Heart left ventricle (tissue), 16 donors: ENCODE data around the gene SIDT2. TPM values are rescaled to one million over a fixed set of nuclear protein-coding genes. Genes with fewer than 3 reads are reported as not detected.
A peak's percentile ranks its signal among the peaks of the same experiment; 100 is the strongest.

Experiments
- ATAC-seq, 4 donors: fragments of 200-7000 bp; cut with Tn5 transposase; one replicate each; pipeline ENCODE4 v1.9.1; 2020 to 2022; ENCODE audit warnings: moderate library complexity in 4 of 4, mild to moderate bottlenecking in 3 of 4, moderate number of reproducible peaks in 1 of 4
- DNase-seq, 5 donors: peaks; one replicate each; pipeline ENCODE4 v3.0.0-alpha.2; 2020
- H3K27ac ChIP-seq, 12 donors: fragments of 200-600 bp; sonication (generic) in 4 of 12; one replicate each; pipeline versions ENCODE4 v1.5.0 to v1.8.0; 2016 to 2022; ENCODE audit warnings: mild to moderate bottlenecking in 2 of 12
- H3K27me3 ChIP-seq, 9 donors: fragments of 200-600 bp; sonication (generic) in 2 of 9; one replicate each; pipeline versions ENCODE4 v1.5.1 to v1.8.0; 2016 to 2022; ENCODE audit warnings: mild to moderate bottlenecking in 3 of 9
- H3K36me3 ChIP-seq, 9 donors: fragments of 200-600 bp; sonication (generic) in 2 of 9; one replicate each; pipeline versions ENCODE4 v1.5.0 to v1.8.0; 2018 to 2022; ENCODE audit warnings: mild to moderate bottlenecking in 2 of 9
- H3K4me1 ChIP-seq, 12 donors: fragments of 200-600 bp; sonication (generic) in 4 of 12; one replicate each; pipeline versions ENCODE4 v1.5.0 to v1.8.0; 2016 to 2022; ENCODE audit warnings: mild to moderate bottlenecking in 3 of 12
- H3K4me3 ChIP-seq, 12 donors: fragments of 200-600 bp; sonication (generic) in 4 of 12; one replicate each; pipeline versions ENCODE4 v1.5.0 to v1.8.0; 2017 to 2022; ENCODE audit warnings: mild to moderate bottlenecking in 9 of 12, moderate library complexity in 4 of 12
- H3K9me3 ChIP-seq, 12 donors: fragments of 200-600 bp; sonication (generic) in 4 of 12; one replicate each; pipeline versions ENCODE4 v1.5.0 to v1.8.0; 2016 to 2022; ENCODE audit warnings: mild to moderate bottlenecking in 1 of 12
- POLR2A ChIP-seq, 2 donors: fragments of 450-650 bp; IDR thresholded peaks; one replicate each; pipeline ENCODE4 v1.6.1; 2017; ENCODE audit warnings: antibody characterized with exemption in 2 of 2, mild to moderate bottlenecking in 2 of 2, moderate library complexity in 2 of 2
- WGBS, 4 donors: extraction: QIAGEN DNeasy Blood & Tissue Kit in 2 of 4; methylation state at CpG; one replicate each; pipeline versions ENCODE4 v1.1.5 to v1.1.7; 2013 to 2018; 5-methylcytosine and 5-hydroxymethylcytosine counted together
- intact Hi-C, 10 donors: fragments of 100-400 bp; cut with DNase I; formaldehyde crosslinking; loops; one replicate each; pipeline versions ENCODE4 v1.11.1 to v1.14.2; 2022
- polyA plus RNA-seq, 2 donors: library from polyadenylated mRNA; stranded (reverse); fragments of 200-250 nt; gene quantifications; one replicate each; pipeline ENCODE4 v1.2.3, GENCODE V29; 2013
- total RNA-seq, 9 donors: library from RNA; depleted of rRNA in 2 of 9; stranded (reverse); fragments of >200 nt in 2 of 9; fragmentation: NEBNext Ultra II Directional in 3 of 9; extraction: Animal tissue kit (Norgen Biotek cat#: 25700) in 3 of 9; gene quantifications; one replicate each; pipeline versions ENCODE4 v1.1.0 to v1.2.4, GENCODE V29; 2016 to 2023
- TF ChIP-seq, protein P1 (sequence below), 12 donors: fragments of 200-600 bp; sonication (generic) in 4 of 12; IDR thresholded peaks; one replicate each; pipeline versions ENCODE4 v1.5.0 to v1.8.0; 2018 to 2022; ENCODE audit warnings: antibody characterized with exemption in 12 of 12, mild to moderate bottlenecking in 5 of 12
- donor health status: ischemic (EF 13 %, LVEDD 7.1; RV severe dilation, severe dysfunction).
- donor health status: healthy with polysubstance abuse.
- donor health status: DM: no; HTN: yes; CAD: no.
- donor health status: DM: no; HTN: no; CAD: no.
- donor health status: ischemic (EF 25% LVEDD 6.9; RV normal size, moderate dysfunction).
- donor health status: ischemic (EF 25% LVEDD 5.7; RV mildly dilated, moderate dysfunction).
- donor health status: healthy.
- donor health status: DM: yes; HTN: yes; CAD: no.
- donor health status: ischemic (EF 35%, LVEDD 5.7; RV mildly dilated, moderate dysfunction).
- donor health status: nonischemic (EF 11% LVEDD 7.7; RV severe dilation, severe dysfunction).
- donor health status: DM: yes; HTN: yes; CAD: no.
- donor health status: PGD.
- donor health status: ischemic (EF 29% LVEDD 5.4; RV normal size, mild dysfunction).
- donor health status: nonischemic (EF 23%, LVEDD 6.1; RV moderate dilation, normal function).

The SIDT2 gene
- total and polyA plus RNA-seq, 11 donors = 13.9 to 45.5 (median 19.3) TPM

- Histone ChIP-seq H3K9me3 (no peaks in the 10 kb centered on the region), H3K4me1 (peaks cover 2 to 40% (median 26%) of the 10 kb centered on the region in 12 donors), H3K4me3 (no peak overlapping the region), H3K27ac (peak overlapping the region in 1 of 12 donors; percentile 97), H3K27me3 (no peaks in the 10 kb centered on the region), H3K36me3 (peaks cover 0 to 55% (median 46%) of the 10 kb centered on the region in 9 donors)
- DNase-seq (no peak), ATAC-seq (no peak)
- TF ChIP-seq POLR2A (IDR thresholded peaks at IDR 0.05) = no peak
- TF ChIP-seq, protein P1, sequence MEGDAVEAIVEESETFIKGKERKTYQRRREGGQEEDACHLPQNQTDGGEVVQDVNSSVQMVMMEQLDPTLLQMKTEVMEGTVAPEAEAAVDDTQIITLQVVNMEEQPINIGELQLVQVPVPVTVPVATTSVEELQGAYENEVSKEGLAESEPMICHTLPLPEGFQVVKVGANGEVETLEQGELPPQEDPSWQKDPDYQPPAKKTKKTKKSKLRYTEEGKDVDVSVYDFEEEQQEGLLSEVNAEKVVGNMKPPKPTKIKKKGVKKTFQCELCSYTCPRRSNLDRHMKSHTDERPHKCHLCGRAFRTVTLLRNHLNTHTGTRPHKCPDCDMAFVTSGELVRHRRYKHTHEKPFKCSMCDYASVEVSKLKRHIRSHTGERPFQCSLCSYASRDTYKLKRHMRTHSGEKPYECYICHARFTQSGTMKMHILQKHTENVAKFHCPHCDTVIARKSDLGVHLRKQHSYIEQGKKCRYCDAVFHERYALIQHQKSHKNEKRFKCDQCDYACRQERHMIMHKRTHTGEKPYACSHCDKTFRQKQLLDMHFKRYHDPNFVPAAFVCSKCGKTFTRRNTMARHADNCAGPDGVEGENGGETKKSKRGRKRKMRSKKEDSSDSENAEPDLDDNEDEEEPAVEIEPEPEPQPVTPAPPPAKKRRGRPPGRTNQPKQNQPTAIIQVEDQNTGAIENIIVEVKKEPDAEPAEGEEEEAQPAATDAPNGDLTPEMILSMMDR (IDR thresholded peaks at IDR 0.05) = no peak
- 88 to 95% (median 93%) methylated on average over 12 of the region's 12 CpGs for WGBS, 4 donors
- intact Hi-C loops = loop anchor here in 9 of 10 donors (5.0 to 10.0 kb wide), 11 partner anchors 47 to 497 kb away; partner anchors contain the start of genes APOA5 (in 4 of the 9) and ZPR1 (in 1 of the 9)
Observed at GRCh38 chr11:117229411-117229810, 50.9 kb downstream of the SIDT2 start.

DNA sequence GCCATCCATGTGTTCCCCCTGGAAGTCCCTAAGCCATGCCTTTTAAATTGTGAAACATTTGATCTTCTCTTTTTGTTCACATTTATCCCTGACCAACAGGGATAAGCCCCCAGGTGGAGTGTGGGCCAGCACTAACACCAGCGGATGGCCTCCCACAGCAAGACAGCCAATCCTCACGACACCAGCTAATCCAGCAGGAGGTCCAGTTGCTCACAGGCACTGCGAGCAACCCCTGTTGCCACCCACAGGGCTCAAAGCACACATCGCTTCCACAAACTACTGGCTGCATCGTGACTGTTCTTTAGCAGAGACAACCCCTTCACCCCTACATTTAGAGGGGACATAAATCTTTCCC, 51.4 kb downstream of the SIDT2 start:
- H3K36me3 ChIP-seq = peaks cover 0 to 52% (median 45%) of the 10 kb centered on the region in 9 donors
- no peak for DNase-seq
- no peaks in the 10 kb centered on the region for H3K9me3 ChIP-seq
- WGBS, 4 donors = 77 to 91% (median 84%) methylated on average over 5 of the region's 5 CpGs
- H3K27ac ChIP-seq = peak overlapping the region in 1 of 12 donors; percentile 97
- H3K27me3 ChIP-seq = no peaks in the 10 kb centered on the region
- peak overlapping the region in 2 of 12 donors; percentile 91 to 94 for H3K4me3 ChIP-seq
- TF ChIP-seq POLR2A (IDR thresholded peaks at IDR 0.05) = no peak
- TF ChIP-seq, protein P1 (IDR thresholded peaks at IDR 0.05) = no peak
- intact Hi-C loops = loop anchor here (5.0 to 10.0 kb wide), 13 partner anchors 48 to 498 kb away; partner anchors contain the start of genes APOA5 (in 4 of the 10), ZPR1 (in 2 of the 10) and BACE1 (in 1 of the 10)
- H3K4me1 ChIP-seq = peaks cover 2 to 41% (median 26%) of the 10 kb centered on the region in 12 donors
- no peak for ATAC-seq

DNA sequence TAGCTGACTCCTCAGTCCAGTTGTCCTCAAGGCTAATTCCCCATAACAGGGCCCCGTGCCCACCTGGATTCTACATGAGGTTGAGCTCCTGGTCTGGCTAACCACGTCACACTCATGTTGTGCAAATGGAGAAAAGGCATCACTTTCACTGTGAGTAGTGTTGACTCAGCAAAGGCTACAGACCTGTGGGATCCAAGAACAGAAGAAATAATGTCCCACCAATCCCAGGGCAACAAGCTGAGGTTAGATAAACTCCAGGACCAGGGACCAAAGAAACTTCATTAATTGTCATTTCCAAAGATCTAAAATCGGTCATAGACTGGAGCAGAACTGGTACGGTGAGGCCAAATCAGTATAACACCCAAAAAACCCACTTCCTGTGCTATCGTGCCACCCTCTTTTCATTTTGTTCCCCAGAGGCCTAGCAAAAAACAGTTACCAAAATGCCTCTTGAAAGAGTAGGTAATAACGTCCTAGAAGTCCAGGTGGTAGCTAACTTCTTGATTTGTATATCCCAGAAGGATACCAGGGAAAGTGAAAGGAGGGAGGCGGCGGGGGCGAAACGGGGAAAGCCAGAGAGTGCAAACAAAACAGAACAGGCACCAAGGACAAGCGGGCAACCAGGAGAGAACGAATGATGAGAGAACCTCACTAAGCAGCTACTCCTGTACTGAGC, 51.9 kb downstream of the SIDT2 start:
- Histone ChIP-seq H3K4me1 (peaks cover 2 to 41% (median 26%) of the 10 kb centered on the region in 12 donors), H3K27me3 (no peaks in the 10 kb centered on the region), H3K36me3 (peaks cover 0 to 48% (median 43%) of the 10 kb centered on the region in 9 donors), H3K4me3 (peak overlapping the region in 5 of 12 donors; percentile 78 to 99 (median 92)), H3K27ac (peak overlapping the region in 2 of 12 donors; percentile 97 to 98), H3K9me3 (no peaks in the 10 kb centered on the region)
- TF ChIP-seq POLR2A (IDR thresholded peaks at IDR 0.05) = no peak
- TF ChIP-seq, protein P1 (IDR thresholded peaks at IDR 0.05) = no peak
- intact Hi-C loops = loop anchor here in 3 of 10 donors (5.0 to 10.0 kb wide), 3 partner anchors 87 to 446 kb away; partner anchors contain the start of genes BACE1 (in 1 of the 3) and ZPR1 (in 1 of the 3)
- ATAC-seq (no peak), DNase-seq (no peak)
- whole genome bisulfite sequencing, 4 donors = 72 to 81% (median 76%) methylated on average over 12 of the region's 12 CpGs
